HFFc6 (cell line): ENCODE measurements around the gene LACTBL1. TPM values are rescaled to one million over a fixed set of nuclear protein-coding genes. Genes with fewer than 3 reads are reported as not detected.
"Not testable (repeated sequence)": the region's sequence is repeated elsewhere in the genome, so short reads cannot be mapped to it uniquely, and the experiment has no call there.

Experiments
- DNase-seq: peaks from one replicate; pipeline ENCODE4 v3.0.0-alpha.2; 2018
- H3K27ac Mint-ChIP-seq: 2 replicates; pipeline ENCODE4 v1.8.0; 2020; ENCODE audit warnings: mild to moderate bottlenecking, mixed read lengths
- H3K27me3 Mint-ChIP-seq: 2 replicates; pipeline ENCODE4 v1.8.0; 2021; ENCODE audit warnings: mild to moderate bottlenecking, moderate library complexity, mixed read lengths; ENCODE audit not compliant: insufficient read depth
- H3K36me3 Mint-ChIP-seq: 2 replicates; pipeline ENCODE4 v1.8.0; 2021; ENCODE audit warnings: low read depth, mixed read lengths
- H3K4me1 Mint-ChIP-seq: 2 replicates; pipeline ENCODE4 v1.8.0; 2020; ENCODE audit warnings: low read depth, mixed read lengths
- H3K4me3 Mint-ChIP-seq: 2 replicates; pipeline ENCODE4 v1.8.0; 2020; ENCODE audit warnings: mild to moderate bottlenecking, moderate library complexity, mixed read lengths
- H3K9me3 Mint-ChIP-seq: 2 replicates; pipeline ENCODE4 v1.8.0; 2020; ENCODE audit warnings: mild to moderate bottlenecking, mixed read lengths
- total RNA-seq, 6 experiments: library from RNA; stranded (reverse); fragmentation: NEBNext Ultra II Directional; extraction: Animal tissue kit (Norgen Biotek cat#: 25700); gene quantifications; 2 replicates in 1 of 6; 3 replicates in 5 of 6; pipeline ENCODE4 v1.2.3, GENCODE V29; 2021
- TF ChIP-seq, protein P1 (sequence below): fragments of 200-600 bp; sonication (generic); IDR thresholded peaks from 2 replicates; pipeline ENCODE4 v1.5.0; 2021; ENCODE audit warnings: antibody characterized with exemption, mild to moderate bottlenecking

Gene LACTBL1
- total RNA-seq, 6 experiments from 2014 or later: not detected

DNA sequence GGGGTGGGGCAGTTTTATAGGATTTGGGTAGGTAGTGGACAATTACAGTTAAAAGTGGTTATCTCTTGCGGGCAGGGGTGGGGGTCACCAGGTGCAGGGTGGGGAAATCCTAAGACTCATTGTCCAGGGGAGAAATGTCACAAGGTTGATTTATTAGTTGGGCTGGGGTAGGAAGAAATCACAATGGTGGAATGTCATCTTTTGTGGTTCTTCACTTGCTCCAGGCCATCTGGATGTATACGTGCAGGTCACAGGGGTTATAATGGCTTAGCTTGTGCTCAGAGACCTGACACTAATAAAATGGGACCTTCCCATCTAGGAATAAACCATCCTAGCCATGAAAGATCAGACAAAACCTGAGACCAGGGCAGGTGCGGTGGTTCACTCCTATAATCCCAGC lies 31.4 kb upstream of the LACTBL1 start:
- Mint-ChIP-seq H3K4me3 (no peak overlapping the region), H3K4me1 (no peaks in the 10 kb centered on the region; the same call in 1 of the 2 replicates), H3K27ac (no peak overlapping the region), H3K27me3 (peaks cover 5% of the 10 kb centered on the region), H3K9me3 (no peaks in the 10 kb centered on the region), H3K36me3 (no peaks in the 10 kb centered on the region)
- DNase-seq: no peak
- TF ChIP-seq, protein P1, sequence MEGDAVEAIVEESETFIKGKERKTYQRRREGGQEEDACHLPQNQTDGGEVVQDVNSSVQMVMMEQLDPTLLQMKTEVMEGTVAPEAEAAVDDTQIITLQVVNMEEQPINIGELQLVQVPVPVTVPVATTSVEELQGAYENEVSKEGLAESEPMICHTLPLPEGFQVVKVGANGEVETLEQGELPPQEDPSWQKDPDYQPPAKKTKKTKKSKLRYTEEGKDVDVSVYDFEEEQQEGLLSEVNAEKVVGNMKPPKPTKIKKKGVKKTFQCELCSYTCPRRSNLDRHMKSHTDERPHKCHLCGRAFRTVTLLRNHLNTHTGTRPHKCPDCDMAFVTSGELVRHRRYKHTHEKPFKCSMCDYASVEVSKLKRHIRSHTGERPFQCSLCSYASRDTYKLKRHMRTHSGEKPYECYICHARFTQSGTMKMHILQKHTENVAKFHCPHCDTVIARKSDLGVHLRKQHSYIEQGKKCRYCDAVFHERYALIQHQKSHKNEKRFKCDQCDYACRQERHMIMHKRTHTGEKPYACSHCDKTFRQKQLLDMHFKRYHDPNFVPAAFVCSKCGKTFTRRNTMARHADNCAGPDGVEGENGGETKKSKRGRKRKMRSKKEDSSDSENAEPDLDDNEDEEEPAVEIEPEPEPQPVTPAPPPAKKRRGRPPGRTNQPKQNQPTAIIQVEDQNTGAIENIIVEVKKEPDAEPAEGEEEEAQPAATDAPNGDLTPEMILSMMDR: no peak

DNA sequence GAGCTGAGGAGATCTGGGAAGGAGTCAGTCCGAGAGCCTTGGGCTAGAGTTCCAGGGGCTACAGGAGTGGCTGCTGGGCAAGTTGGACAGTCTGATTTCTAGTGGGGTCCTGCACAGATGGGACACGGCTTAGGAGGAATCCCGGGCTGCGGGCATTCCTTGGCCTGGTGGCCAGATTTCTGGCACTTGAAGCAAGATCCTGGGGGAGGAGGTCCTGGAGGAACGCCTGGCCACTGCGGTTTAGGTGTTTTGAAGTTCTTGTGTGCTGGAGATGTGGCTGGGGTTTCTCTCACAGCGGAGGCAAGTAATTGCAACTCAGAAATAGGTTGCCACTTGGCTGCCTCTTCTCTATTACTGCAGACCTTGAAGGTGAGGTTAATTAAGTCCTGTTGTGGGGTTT lies 29.6 kb upstream of the LACTBL1 start:
- not testable (repeated sequence) for H3K36me3 Mint-ChIP-seq, H3K27ac Mint-ChIP-seq, DNase-seq, H3K4me1 Mint-ChIP-seq, H3K27me3 Mint-ChIP-seq, H3K4me3 Mint-ChIP-seq, H3K9me3 Mint-ChIP-seq

DNA sequence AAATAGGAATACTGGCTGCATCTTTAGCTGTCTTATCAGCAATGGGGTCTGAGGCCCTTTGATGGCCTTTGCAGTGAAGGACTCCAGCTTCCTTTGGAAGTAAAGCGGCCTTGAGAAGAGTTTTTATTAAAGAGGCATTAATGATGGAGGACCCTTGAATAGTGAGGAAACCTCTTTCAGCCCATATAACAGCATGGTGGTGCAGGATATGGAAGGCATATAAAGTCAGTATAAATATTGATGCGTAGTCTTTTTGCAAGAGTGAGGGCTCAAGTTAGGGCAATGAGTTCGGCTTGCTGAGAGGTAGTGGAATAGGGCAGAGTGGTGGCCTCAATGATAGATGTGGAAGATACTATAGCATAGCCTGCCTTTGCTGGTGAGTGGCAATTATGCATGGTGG lies 27.5 kb upstream of the LACTBL1 start:
- H3K36me3 Mint-ChIP-seq, DNase-seq, H3K27ac Mint-ChIP-seq, H3K4me1 Mint-ChIP-seq, H3K9me3 Mint-ChIP-seq, H3K4me3 Mint-ChIP-seq, H3K27me3 Mint-ChIP-seq: not testable (repeated sequence)

DNA sequence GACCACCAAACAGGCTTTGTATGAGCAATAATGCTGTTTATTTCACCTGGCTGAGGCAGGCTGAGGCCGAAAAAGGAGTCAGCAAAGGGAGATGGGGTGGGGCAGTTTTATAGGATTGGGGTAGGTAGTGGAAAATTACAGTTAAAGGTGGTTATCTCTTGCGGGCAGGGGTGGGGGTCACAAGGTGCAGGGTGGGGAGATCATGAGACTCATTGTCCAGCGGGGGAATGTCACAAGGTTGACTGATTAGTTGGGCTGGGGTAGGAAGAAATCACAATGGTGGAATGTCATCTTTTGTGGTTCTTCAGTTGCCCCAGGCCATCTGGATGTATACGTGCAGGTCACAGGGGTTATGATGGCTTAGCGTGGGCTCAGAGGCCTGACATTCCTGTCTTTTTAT lies 24.9 kb upstream of the LACTBL1 start:
- H3K27me3 Mint-ChIP-seq, H3K4me1 Mint-ChIP-seq, H3K27ac Mint-ChIP-seq, H3K4me3 Mint-ChIP-seq, H3K36me3 Mint-ChIP-seq, DNase-seq: not testable (repeated sequence)
- peaks cover 19% of the 10 kb centered on the region for H3K9me3 Mint-ChIP-seq

DNA sequence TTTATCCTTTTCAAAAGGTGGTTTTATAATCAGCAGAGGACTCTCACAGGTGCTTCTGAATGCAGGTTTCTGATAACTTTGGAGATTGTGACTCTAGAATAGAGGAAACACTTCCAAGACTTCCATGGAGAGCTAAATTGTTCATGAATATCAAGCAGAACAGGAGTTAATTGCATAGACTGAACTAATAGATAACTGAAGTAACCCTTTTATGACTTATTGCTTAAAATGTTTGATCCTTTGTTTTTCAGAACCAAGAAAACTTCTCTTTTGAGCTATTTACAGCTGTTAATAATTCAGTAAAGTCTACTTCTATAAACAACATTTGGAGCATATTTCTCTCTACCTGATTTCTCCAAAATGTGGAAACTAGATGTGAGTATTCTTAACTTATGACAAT lies 23.1 kb upstream of the LACTBL1 start:
- TF ChIP-seq, protein P1: no peak

DNA sequence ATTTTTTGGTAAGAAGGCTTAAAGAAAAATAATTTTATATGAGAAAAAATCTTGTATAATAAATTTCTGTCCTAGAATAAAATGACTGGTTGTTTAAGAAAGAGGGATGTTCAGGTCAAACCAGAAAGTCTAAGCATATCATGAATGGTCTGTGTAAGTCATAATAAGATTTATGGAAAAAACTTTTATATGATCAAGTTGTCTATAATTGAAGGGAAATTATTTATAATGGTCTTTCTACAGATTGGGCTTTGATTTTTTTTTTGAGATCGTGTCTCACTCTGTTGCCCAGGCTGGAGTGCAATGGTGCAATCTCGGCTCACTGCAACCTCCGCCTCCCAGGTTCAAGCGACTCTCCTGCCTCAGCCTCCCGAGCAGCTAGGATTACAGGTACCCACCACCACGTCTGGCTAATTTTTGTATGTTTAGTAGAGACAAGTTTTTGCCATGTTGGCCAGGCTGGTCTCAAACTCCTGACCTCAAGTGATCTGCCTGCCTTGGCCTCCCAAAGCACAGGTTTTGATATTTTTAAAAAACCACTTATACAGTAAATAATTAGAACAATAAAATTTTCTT lies 20.6 kb upstream of the LACTBL1 start:
- not testable (repeated sequence) for H3K4me1 Mint-ChIP-seq, H3K4me3 Mint-ChIP-seq, H3K36me3 Mint-ChIP-seq, H3K27ac Mint-ChIP-seq, H3K27me3 Mint-ChIP-seq, DNase-seq
- H3K9me3 Mint-ChIP-seq: peaks cover 19% of the 10 kb centered on the region

More for the DNA sequence above, 23.1 kb upstream of the LACTBL1 start:
- Mint-ChIP-seq H3K27me3 (no peaks in the 10 kb centered on the region), H3K9me3 (peaks cover 19% of the 10 kb centered on the region), H3K27ac (no peak overlapping the region), H3K4me1 (no peaks in the 10 kb centered on the region), H3K36me3 (peaks cover 7% of the 10 kb centered on the region), H3K4me3 (no peak overlapping the region)
- no peak for DNase-seq

DNA sequence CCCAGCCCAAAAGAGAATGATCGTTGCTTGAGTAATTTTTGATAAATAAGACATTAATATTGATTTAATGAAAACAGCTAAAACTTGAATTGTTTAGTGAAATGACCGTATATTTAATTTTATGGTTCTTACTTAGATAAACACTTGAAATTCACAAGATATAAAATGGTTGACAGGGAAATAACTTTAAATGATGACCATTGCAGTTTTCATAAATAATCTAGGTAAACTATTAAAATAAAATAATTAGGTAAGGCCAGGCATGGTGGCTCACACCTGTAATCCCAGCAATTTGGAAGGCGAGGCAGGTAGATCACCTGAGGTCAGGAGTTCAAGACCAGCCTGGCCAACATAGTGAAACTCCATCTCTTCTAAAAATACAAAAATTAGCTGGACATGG lies 19.7 kb upstream of the LACTBL1 start:
- not testable (repeated sequence) for H3K27me3 Mint-ChIP-seq, DNase-seq, H3K4me3 Mint-ChIP-seq, H3K27ac Mint-ChIP-seq, H3K36me3 Mint-ChIP-seq, H3K4me1 Mint-ChIP-seq
- peaks cover 19% of the 10 kb centered on the region for H3K9me3 Mint-ChIP-seq

DNA sequence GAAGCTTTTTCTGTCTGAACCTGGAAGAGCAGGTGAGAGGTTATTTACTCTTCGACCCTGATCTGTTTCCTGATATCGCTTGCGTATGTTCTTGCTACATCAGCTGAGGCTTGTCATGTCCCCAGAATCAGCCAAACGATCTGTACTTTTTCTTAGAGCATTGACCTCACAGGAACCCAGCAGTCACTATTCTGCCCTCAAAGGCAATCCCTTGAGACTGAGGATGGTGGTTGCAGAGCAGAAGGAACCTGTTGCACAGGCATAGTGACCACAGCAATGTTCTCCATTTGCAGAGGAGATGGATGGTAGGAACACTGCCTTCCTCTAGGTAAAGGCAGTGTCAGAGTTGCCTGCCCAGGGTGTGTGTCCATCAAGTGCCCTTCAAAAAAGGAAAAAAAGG lies 11.3 kb upstream of the LACTBL1 start:
- Mint-ChIP-seq H3K27me3 (peaks cover 33% of the 10 kb centered on the region), H3K4me3 (no peak overlapping the region), H3K36me3 (no peaks in the 10 kb centered on the region), H3K9me3 (no peaks in the 10 kb centered on the region), H3K4me1 (peaks cover 6% of the 10 kb centered on the region; the same call in 1 of the 2 replicates), H3K27ac (no peak overlapping the region)
- no peak for DNase-seq
- TF ChIP-seq, protein P1: no peak

DNA sequence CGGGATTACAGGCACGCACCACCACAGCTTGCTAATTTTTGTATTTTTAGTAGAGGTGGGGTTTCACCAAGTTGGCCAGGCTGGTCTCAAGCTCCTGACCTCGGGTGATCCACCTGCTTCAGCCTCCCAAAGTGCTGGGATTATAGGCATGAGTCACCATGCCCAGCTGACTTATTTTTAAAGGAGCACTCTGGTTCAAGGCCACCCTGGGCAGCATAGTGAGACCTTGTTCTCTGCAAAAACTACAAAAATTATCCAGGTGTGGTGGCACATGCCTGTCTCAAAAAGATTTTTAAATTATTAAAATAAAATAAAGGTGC lies 7.8 kb upstream of the LACTBL1 start:
- not testable (repeated sequence) for H3K36me3 Mint-ChIP-seq, H3K27ac Mint-ChIP-seq, DNase-seq, H3K9me3 Mint-ChIP-seq, H3K4me3 Mint-ChIP-seq
- Mint-ChIP-seq H3K4me1 (peaks cover 39% of the 10 kb centered on the region), H3K27me3 (peaks cover 26% of the 10 kb centered on the region)
